ENCODE results near the gene VAV2.

VAV2 gene

GRCh38 chr9:133848471-133849109 lies 143.5 kb downstream of the VAV2 start:
- no peak for DNase-seq

GRCh38 chr9:133846483-133847090 lies 145.5 kb downstream of the VAV2 start:
- DNase-seq: no peak

GRCh38 chr9:133845440-133845839 lies 146.7 kb downstream of the VAV2 start:
- no peak for DNase-seq

GRCh38 chr9:133844881-133845410 lies 147.2 kb downstream of the VAV2 start:
- DNase-seq: no peak

- DNase-seq: no peak
Observed at GRCh38 chr9:133844398-133844784, 147.7 kb downstream of the VAV2 start.

GRCh38 chr9:133843751-133844397 lies 148.2 kb downstream of the VAV2 start:
- no peak for DNase-seq

GRCh38 chr9:133843250-133843649 lies 148.9 kb downstream of the VAV2 start:
- no peak for DNase-seq

- peak; percentile 22 for DNase-seq
Observed at GRCh38 chr9:133842721-133843227, 149.3 kb downstream of the VAV2 start.

- DNase-seq: no peak
Observed at GRCh38 chr9:133842174-133842573, 149.9 kb downstream of the VAV2 start.

- no peak for DNase-seq
Observed at GRCh38 chr9:133841167-133841812, 150.8 kb downstream of the VAV2 start.

- DNase-seq: no peak
Observed at GRCh38 chr9:133839822-133840329, 152.2 kb downstream of the VAV2 start.

- no peak for DNase-seq
Observed at GRCh38 chr9:133838859-133839507, 153.1 kb downstream of the VAV2 start.

GRCh38 chr9:133837627-133838597 lies 154.2 kb downstream of the VAV2 start:
- no peak for DNase-seq

- no peak for DNase-seq
Observed at GRCh38 chr9:133836818-133837217, 155.3 kb downstream of the VAV2 start.

GRCh38 chr9:133836001-133836758 lies 155.9 kb downstream of the VAV2 start:
- DNase-seq: no peak

GRCh38 chr9:133835262-133835901 lies 156.7 kb downstream of the VAV2 start:
- DNase-seq: no peak

GRCh38 chr9:133834080-133834976 lies 157.8 kb downstream of the VAV2 start:
- no peak for DNase-seq

- no peak for DNase-seq
Observed at GRCh38 chr9:133833388-133834025, 158.6 kb downstream of the VAV2 start.
